NCI-H2081 treated with DMSO at 0.1 percent for 48 hours (cell line): Measurements from ENCODE around the gene PNKP.
"Not testable (repeated sequence)": the region's sequence is repeated elsewhere in the genome, so short reads cannot be mapped to it uniquely, and the experiment has no call there.

ENCODE experiments used
- DNase-seq: peaks from one replicate; lab custom pipeline; 2025; lab: John Stamatoyannopoulos, UW

Gene PNKP

DNA sequence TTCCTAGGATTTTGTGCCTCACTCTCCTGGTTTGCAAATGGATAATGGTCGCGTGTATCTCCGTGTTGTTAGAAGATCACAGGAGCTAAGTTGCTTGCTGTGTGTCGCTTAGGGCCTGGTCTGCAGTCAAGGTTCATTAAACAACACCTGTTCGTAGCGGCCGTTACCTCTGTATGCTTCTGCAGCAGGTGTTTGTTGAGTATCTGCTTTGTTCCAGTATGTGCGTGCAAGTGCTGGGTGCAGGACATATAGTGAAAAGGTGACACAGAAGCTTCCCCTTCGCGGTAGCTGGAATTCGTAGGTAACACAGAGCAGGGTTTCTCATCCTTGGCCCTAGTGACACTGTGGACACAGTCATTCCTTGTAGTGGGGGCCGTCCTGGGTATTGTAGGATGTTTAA lies 43.9 kb downstream of the PNKP start:
- DNase-seq, result peak; percentile 33

DNA sequence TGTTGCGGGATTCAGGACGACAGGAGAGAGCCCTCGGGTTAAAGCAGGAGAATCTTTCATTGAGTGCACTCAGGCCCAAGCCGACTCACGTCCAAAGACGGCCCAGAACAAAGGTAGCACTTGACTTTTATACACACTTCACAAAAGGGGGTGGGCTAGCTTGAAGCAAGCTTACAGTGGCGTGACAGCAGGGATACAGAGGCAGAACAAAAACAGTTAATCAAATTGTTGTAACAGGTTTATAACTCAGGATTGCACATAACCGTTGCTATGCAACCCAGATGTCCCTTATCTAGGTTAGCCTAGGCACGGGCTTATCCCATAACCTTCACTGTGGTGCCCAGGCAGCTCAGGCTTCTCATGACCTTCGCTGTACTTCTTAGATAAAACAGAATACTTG lies 47.3 kb downstream of the PNKP start:
- no peak for DNase-seq

DNA sequence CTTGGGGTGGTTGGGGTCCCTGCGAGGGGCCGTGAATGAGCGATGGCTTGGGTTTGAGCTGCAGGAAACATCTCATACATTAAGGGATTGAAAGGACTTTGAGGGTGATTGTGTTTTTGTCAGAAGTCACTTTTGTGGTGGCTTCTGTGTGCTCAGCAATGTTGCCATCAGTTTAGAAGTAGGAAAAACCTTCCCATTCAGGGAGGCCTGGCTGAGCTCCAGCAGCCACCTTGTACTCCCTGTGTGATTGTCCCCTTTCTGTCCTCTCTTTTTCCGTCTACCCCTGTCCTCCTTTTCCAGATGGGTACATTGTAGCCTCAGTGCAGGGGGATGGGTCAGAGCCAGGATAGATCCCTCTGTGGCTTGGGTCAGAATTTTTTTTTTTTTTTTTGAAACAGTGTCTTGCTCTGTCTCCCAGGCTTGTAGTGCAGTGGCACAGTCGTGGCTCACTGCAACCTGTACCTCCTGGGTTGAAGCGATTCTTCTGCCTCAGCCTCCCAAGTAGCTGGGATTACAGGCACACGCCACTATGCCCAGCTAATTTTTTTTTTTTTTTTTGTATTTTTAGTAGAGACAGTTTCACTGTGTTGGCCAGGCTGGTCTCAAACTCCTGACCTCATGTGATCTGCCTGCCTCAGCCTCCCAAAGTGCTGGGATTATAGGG lies 47.8 kb downstream of the PNKP start:
- not testable (repeated sequence) for DNase-seq

DNA sequence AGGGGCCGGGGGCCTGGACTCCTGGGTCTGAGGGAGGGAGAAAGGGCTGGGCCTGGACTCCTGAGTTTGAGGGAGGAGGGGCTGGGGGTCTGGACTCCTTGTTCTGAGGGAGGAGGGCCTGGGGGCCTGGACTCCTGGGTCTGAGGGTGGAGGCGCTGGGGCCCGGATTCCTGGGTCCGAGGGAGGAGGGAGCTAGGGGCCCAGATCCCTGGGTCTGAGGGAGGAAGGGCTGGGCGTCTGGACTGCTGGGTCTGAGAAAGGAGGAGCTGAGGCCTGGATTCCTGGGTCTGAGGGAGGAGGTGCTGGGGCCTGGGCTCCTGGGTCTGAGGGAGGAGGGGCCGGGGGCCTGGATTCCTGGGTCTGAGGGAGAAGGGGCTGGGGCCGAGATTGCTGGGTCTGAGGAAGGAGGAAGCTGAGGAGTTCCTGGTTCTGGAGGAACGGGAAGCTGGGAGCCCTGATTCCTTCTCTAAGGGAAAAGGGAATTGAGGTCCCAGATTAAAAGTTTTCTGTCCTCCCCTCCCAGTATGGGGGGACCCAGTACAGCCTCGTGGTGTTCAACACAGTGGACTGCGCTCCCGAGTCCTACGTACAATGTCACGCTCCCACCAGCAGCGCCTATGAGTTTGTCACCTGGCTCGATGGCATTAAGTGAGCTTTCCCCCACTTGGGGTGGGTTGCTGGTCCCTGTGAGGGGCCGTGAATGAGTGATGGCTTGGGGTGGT lies 48.6 kb downstream of the PNKP start:
- no peak for DNase-seq

DNA sequence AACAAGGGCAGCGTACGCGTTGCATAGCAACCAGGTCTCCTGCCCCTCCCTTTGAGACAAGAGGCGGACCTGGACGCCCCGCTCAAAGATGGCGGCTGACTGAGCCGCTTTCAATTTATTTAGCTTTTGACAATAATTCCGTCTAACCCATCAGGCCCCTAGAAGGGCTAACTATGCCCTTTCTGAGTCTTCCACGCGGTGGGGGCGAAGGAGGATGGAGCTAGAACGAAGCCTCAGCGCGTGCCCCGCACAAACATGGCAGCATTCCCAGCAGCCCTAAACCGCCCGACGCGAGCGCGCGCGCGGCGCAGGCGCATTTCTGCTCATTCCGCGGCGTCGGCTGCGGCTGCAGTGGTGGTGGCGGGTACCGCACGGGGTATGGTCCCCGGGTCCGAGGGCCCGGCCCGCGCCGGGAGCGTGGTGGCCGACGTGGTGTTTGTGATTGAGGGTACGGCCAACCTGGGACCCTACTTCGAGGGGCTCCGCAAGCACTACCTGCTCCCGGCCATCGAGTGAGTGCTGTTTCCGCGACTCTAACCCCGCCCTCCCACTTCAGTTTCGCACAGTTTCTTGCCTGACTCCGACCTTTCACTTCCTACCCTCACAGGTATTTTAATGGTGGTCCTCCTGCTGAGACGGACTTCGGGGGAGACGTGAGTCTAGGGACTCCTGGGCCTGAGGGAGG lies 49.3 kb downstream of the PNKP start, which contains the start of gene MED25:
Gene MED25 (plus strand): TSS at position 326 of the 685 bp plus-strand sequence. CDS start 53 bp downstream, at position 379.
- DNase-seq, result peak; percentile 58

DNA sequence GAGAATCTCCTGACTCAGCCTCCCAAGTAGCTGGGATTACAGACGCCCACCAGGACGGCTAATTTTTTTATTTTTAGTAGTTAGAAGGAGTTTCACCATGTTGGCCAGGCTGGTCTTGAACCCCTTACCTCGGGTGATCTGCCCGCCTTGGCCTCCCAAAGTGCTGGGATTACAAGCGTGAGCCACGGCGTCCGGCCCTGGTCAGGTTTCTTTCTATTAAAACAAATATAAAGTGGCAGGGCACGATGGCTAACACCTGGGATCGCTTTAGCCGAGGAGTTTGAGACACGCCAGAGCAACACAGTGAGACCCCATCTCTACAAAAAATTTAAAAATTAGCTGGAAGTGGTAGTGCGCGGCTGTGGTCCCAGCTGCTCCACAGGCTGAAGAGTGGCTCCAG lies 50.8 kb downstream of the PNKP start:
- no peak for DNase-seq

DNA sequence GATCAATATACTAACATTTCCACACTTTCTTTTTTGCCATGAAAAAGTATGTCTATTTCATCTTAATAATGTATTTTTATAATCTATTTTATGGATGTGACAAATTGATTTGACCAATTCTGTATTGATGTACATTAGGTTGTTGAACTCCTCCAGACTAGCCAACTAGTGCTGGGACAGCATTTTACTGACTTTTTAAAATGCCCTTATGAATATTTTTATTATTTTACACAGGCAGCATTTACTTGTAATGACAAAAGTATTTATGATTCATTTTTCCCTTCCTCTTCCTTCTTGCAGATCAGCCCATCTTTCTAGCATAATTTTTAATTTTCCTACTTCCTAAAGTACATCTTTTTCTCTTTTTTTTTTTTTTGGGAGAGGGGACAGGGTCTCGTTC lies 53.4 kb downstream of the PNKP start:
- DNase-seq, result no peak

DNA sequence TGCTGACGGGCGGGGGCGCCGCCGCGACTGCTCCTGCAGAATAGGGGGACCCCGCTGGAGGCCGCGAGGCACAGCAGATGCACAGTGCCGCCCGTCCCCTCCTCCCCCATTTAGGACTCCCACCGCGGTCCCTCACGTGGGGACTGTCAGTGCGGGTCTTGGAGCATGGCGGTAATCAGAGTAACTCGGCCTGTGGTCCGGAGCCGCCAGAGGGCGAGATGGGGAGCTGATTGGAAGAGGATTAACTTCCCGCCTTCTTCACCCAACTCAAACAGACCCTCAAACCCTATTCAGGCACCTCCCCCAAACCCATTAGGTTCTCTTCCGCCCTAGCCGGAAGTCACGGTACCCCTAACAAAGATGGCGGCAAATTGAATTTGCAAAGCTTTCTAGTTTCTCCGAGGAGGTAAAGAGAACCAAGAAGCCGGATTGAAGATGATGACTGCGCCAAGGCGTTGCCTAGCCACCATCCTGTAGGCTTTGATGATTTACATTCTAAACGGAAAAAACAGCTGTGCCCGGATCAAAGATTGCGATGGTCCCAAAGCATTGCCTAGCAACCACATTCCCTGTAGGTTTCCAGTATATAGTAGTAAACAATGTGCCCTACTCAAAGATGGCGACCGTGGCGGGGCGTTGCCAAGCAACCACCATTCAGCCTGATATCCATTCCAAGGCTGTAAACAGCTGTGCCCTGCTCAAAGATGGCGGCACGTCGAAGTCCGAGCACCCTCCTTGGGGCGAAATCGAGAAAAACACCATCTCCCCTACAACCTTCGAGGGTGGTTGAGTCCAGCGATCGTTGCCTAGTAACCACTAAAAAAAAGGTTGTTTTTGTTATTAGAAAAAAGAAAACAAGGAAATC lies 54.1 kb downstream of the PNKP start, which contains the start of gene FUZ:
Gene FUZ (minus strand): TSS at position 296 of the 865 bp plus-strand sequence. CDS start 186 bp downstream, at position 110.
- peak; percentile 89 for DNase-seq

DNA sequence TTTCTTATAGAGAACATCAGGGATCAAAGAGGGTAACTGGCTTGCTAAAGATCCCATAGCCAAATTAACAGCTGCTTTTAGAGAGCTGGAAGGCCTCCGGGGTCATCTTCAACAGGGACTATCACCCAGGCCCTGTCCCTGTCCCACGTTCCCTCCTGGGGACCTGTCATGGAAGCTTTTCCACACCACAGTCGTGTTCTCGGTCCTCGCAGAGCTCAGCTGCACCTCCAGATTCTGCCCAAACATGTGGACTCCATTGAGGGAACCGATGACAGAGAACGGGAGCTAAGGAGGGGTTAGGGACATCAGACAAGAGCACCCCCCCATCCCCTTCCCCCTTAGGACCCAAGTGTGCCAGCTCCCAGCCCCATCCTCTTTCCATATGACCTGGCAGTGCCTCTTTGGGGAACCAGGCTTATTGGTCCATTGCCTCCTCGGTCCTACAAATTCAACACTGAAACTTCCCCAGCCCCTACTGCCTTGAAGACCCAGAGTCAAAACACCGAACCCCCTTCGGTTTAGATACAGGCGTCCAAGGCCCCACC lies 54.9 kb downstream of the PNKP start:
- no peak for DNase-seq

DNA sequence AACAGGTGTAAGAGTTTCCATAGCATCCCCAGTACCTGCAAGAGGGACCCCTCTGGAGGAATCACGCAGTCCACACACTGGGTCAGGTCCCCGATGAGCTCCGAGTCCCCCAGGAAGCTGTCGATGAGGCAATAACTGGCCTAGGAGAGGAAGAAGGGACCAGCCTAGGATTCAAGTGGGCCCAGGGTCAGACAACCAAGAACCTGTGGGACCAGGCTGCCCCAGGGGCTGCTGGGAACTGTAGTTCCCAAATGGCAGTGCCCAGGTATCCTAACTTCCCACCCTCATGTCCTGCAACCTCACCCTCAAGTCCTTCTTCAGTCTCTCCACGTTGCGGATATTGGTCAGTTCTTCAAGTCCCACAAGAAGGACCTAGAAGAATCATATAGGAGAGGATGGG lies 56.0 kb downstream of the PNKP start:
- DNase-seq, result no peak
